HepG2 (cell line): ENCODE data around the gene FGFBP2. TPM values are rescaled to one million over a fixed set of nuclear protein-coding genes. Genes with fewer than 3 reads are reported as not detected.

Experiments used
- ATAC-seq: fragments of 200-7000 bp; cut with Tn5 transposase; 3 replicates; pipeline ENCODE4 v1.9.1; 2020; ENCODE audit warnings: mild to moderate bottlenecking, moderate library complexity
- BruUV-seq: library from RNA; stranded (reverse); fragments of 400-500 nt; replicated peaks from 2 replicates; lab custom pipeline; 2021; lab: Mats Ljungman, UMichigan
- CTCF ChIA-PET: fragments of 300-600 bp; formaldehyde crosslinking; extraction: SDS; loops from one replicate; lab custom pipeline; 2021; ENCODE audit warnings: low total read pairs, inconsistent platforms, low intra/inter-chr PET ratio; lab: Yijun Ruan, JAX
- POLR2A ChIA-PET: fragments of 350-600 bp; sonication (Branson Sonifier 250); formaldehyde crosslinking; loops from one replicate; lab custom pipeline; 2020; ENCODE audit warnings: antibody characterized with exemption, inconsistent platforms; lab: Yijun Ruan, JAX
- DNase-seq: peaks from one replicate; pipeline ENCODE4 v3.0.0-alpha.2; 2015; ENCODE audit warnings: low spot score
- FAIRE-seq: peaks from 3 replicates; lab custom pipeline; 2011; peaks lifted over from hg19 to GRCh38; lab: Jason Lieb, UNC
- H2AFZ ChIP-seq: one replicate; pipeline ENCODE4 v1.6.1; 2011; ENCODE audit warnings: low read length, inconsistent platforms
- H3K27ac ChIP-seq: fragments of 300-600 bp; 3 replicates; pipeline ENCODE4 v1.8.0; 2011; ENCODE audit warnings: mixed run types, mild to moderate bottlenecking, mixed read lengths, low read length, inconsistent platforms; ENCODE audit not compliant: insufficient read depth; ENCODE audit errors: extremely low read length
- H3K27me3 ChIP-seq, 2 experiments: fragments of 200-600 bp in 1 of 2; 2 replicates in 1 of 2; 3 replicates in 1 of 2; pipeline versions ENCODE4 v1.6.0 to v1.8.0; 2011; ENCODE audit warnings: low read length in 2 of 2, mild to moderate bottlenecking in 2 of 2, moderate library complexity in 2 of 2, inconsistent platforms in 1 of 2; ENCODE audit not compliant: insufficient read depth in 2 of 2, control insufficient read depth in 1 of 2
- H3K36me3 ChIP-seq, 2 experiments: fragments of 200-600 bp in 1 of 2; replicated peaks in 1 of 2; 2 replicates in 1 of 2; 3 replicates in 1 of 2; pipeline versions ENCODE4 v1.5.1 to v1.8.0; 2011; ENCODE audit warnings: low read length in 2 of 2, inconsistent platforms in 1 of 2; ENCODE audit not compliant: insufficient read depth in 2 of 2, control insufficient read depth in 1 of 2
- H3K4me1 ChIP-seq: 2 replicates; pipeline ENCODE4 v1.5.1; 2012; ENCODE audit warnings: low read length, inconsistent platforms; ENCODE audit not compliant: insufficient read depth
- H3K4me2 ChIP-seq: 2 replicates; pipeline ENCODE4 v1.6.0; 2011; ENCODE audit warnings: low read depth, low read length, inconsistent platforms
- H3K4me3 ChIP-seq, 3 experiments: fragments of 200-600 bp in 1 of 3; sonication (generic), shearing (Covaris generic) in 1 of 3; replicated peaks in 1 of 3; 2 replicates each; pipeline ENCODE4 v1.5.1; 2011 to 2016; ENCODE audit warnings: low read length in 3 of 3, inconsistent platforms in 2 of 3, low read depth in 2 of 3, mild to moderate bottlenecking in 2 of 3, control low read depth in 1 of 3, mixed read lengths in 1 of 3; ENCODE audit not compliant: insufficient read depth in 1 of 3
- H3K79me2 ChIP-seq: one replicate; pipeline ENCODE4 v1.6.1; 2011; ENCODE audit warnings: low read length, inconsistent platforms; ENCODE audit not compliant: insufficient read depth
- H3K9ac ChIP-seq: 2 replicates; pipeline ENCODE4 v1.6.0; 2011; ENCODE audit warnings: mild to moderate bottlenecking, low read depth, low read length, inconsistent platforms; ENCODE audit not compliant: insufficient read depth
- H3K9me3 ChIP-seq: 2 replicates; pipeline ENCODE4 v1.5.1; 2012; ENCODE audit warnings: mild to moderate bottlenecking, low read length
- H4K20me1 ChIP-seq: 2 replicates; pipeline ENCODE4 v1.6.0; 2011; ENCODE audit warnings: inconsistent platforms, mild to moderate bottlenecking, low read length, moderate library complexity; ENCODE audit not compliant: insufficient read depth
- CBX1 ChIP-seq: IDR thresholded peaks from one replicate; pipeline ENCODE4 v1.6.1; 2016; ENCODE audit warnings: antibody characterized with exemption, low read depth
- IKZF4 ChIP-seq: sonication (generic); formaldehyde crosslinking; IDR thresholded peaks from 2 replicates; pipeline ENCODE4 v1.5.1; 2020; ENCODE audit warnings: borderline replicate concordance, mild to moderate bottlenecking, low read depth, missing genetic modification reagents; ENCODE audit errors: not compliant biosample characterization
- PCBP1 ChIP-seq: fragments of 200-400 bp; formaldehyde crosslinking; IDR thresholded peaks from 2 replicates; pipeline ENCODE4 v1.6.1; 2017; ENCODE audit warnings: mild to moderate bottlenecking, low read depth, low read length, borderline replicate concordance
- WGBS: methylation state at CpG from one replicate; pipeline ENCODE4 v1.1.6; 2017; ENCODE audit warnings: low lambda C conversion rate; 5-methylcytosine and 5-hydroxymethylcytosine counted together
- in situ Hi-C: cut with HindIII; loops from 2 replicates; pipeline ENCODE4 v1.10.0; 2017; ENCODE audit warnings: low pct_unique_long_range_greater_than_20kb; ENCODE audit not compliant: extremely low pct_ligation_motif_present
- intact Hi-C: fragments of 100-400 bp; cut with micrococcal nuclease; formaldehyde crosslinking; loops from one replicate; pipeline ENCODE4 v1.10.0; 2022; ENCODE audit not compliant: unreplicated experiment
- polyA plus RNA-seq, 8 experiments: library from polyadenylated mRNA; depleted of rRNA in 3 of 8; stranded (reverse) in 7 of 8; unstranded in 1 of 8; fragments of >200 nt; fragmentation: Illumina TruSeq in 4 of 8; extraction: Trizol in 4 of 8; gene quantifications; 2 replicates each; pipeline versions ENCODE4 v1.2.1 to v1.2.3, GENCODE V29; 2011 to 2016; ENCODE audit warnings: low read depth in 4 of 8, missing spikeins in 1 of 8, mixed read lengths in 1 of 8; ENCODE audit not compliant: insufficient read depth in 1 of 8
- total RNA-seq, 5 experiments: library from RNA; depleted of rRNA; stranded (reverse); fragments of >200 nt; fragmentation: Illumina TruSeq; extraction: Trizol; gene quantifications; 2 replicates each; pipeline ENCODE4 v1.2.3, GENCODE V29; 2016; ENCODE audit warnings: low read depth in 1 of 5

FGFBP2 gene
- total and polyA plus RNA-seq, 2 of the 13 experiments (the other 11 are each of a cell fraction or from before 2014, with no cell fraction given) = not detected

GRCh38 chr4:15992167-15992485, 29.2 kb upstream of the FGFBP2 start:
- TF ChIP-seq IKZF4 (CRISPR knock-in tag) = no peak
- no peak for TF ChIP-seq PCBP1
- Histone ChIP-seq H3K27ac (no peak overlapping the region), H3K36me3 (no peaks in the 10 kb centered on the region), H3K4me1 (0 out of 2 replicates have a peak, but pooled peaks cover 6% of the 10 kb centered on the region), H2AFZ (no peak overlapping the region), H4K20me1 (no peaks in the 10 kb centered on the region), H3K4me3 (no peak overlapping the region), H3K4me2 (no peak overlapping the region), H3K9me3 (no peaks in the 10 kb centered on the region), H3K9ac (no peak overlapping the region), H3K79me2 (no peaks in the 10 kb centered on the region), H3K27me3 (no peaks in the 10 kb centered on the region)
- whole genome bisulfite sequencing = 73% methylated on average over 2 of the region's 2 CpGs
- BruUV-seq = no TSS peak
- intact Hi-C loops (no loop called here), in situ Hi-C loops (no loop called here)
- ChIA-PET POLR2A (no interaction called here), CTCF (no interaction called here)
- FAIRE-seq (no peak), ATAC-seq (no peak), DNase-seq (no peak)

GRCh38 chr4:15990570-15991285, 27.8 kb upstream of the FGFBP2 start:
- 59% methylated on average over 7 of the region's 12 CpGs for WGBS
- Histone ChIP-seq H3K4me3 (no peak overlapping the region), H3K4me1 (0 out of 2 replicates have a peak, but pooled peaks cover 6% of the 10 kb centered on the region), H2AFZ (no peak overlapping the region), H3K27me3 (no peaks in the 10 kb centered on the region), H3K9me3 (no peaks in the 10 kb centered on the region), H3K79me2 (no peaks in the 10 kb centered on the region), H3K27ac (no peak overlapping the region), H3K36me3 (no peaks in the 10 kb centered on the region), H3K9ac (no peak overlapping the region), H4K20me1 (no peaks in the 10 kb centered on the region), H3K4me2 (no peak overlapping the region)
- intact Hi-C loops = loop anchor here (2.0 kb wide), 1 partner anchor 70 kb away; no protein-coding TSS in a partner anchor
- BruUV-seq = no TSS peak
- CTCF ChIA-PET = no interaction called here
- in situ Hi-C loops = no loop called here
- ATAC-seq (no peak), DNase-seq (no peak), FAIRE-seq (no peak)
- no peak for TF ChIP-seq CBX1
- POLR2A ChIA-PET = no interaction called here
